ENCODE results near the gene ACTN1. TPM values are rescaled to one million over a fixed set of nuclear protein-coding genes. Genes with fewer than 3 reads are reported as not detected.

ACTN1 gene
- total RNA-seq, 4 donors from 2014 or later = 10.0 to 17.3 (median 14.1) TPM

GRCh38 chr14:68979722-68980451, 785 bp upstream of the ACTN1 start:
- ATAC-seq (peak; percentile 2 to 10), DNase-seq (peak in 1 of 2 donors; percentile 25)
- H3K9me3 ChIP-seq = no peaks in the 10 kb centered on the region
- H3K27me3 ChIP-seq = no peaks in the 10 kb centered on the region
- no peaks in the 10 kb centered on the region for H3K36me3 ChIP-seq
- intact Hi-C loops (cut with DNase I; ENCODE audit: low total_unique reads) = loop anchor here (2.0 kb wide), 4 partner anchors 43 to 111 kb away; no protein-coding TSS in a partner anchor
- TF ChIP-seq POLR2A (IDR thresholded peaks at IDR 0.05) (no peak), CTCF (IDR thresholded peaks at IDR 0.05 in 4 of 5, conservative IDR thresholded peaks at IDR 0.05 in 1 of 5) (no peak)
- in situ Hi-C loops (cut with MboI; ENCODE audit: low sequenced_read_pairs in 4 of 4) = no loop called here
- peak overlapping the region; percentile 79 to 89 (median 80) for H3K27ac ChIP-seq
- no peaks in the 10 kb centered on the region for H3K4me1 ChIP-seq
- H3K4me3 ChIP-seq = peak overlapping the region; percentile 75 to 99 (median 88)

GRCh38 chr14:68978172-68978911, 760 bp downstream of the ACTN1 start:
- ATAC-seq (peak; percentile 52 to 53), DNase-seq (peak; percentile 35 to 42)
- in situ Hi-C loops (cut with MboI; ENCODE audit: low sequenced_read_pairs in 4 of 4) (no loop called here), intact Hi-C loops (cut with DNase I; ENCODE audit: low total_unique reads) (loop anchor here (2.0 kb wide), 3 partner anchors 42 to 112 kb away; no protein-coding TSS in a partner anchor)
- H3K9me3 ChIP-seq = no peaks in the 10 kb centered on the region
- H3K4me1 ChIP-seq = no peaks in the 10 kb centered on the region
- peak overlapping the region; percentile 79 to 89 (median 80) for H3K27ac ChIP-seq
- H3K27me3 ChIP-seq = no peaks in the 10 kb centered on the region
- H3K36me3 ChIP-seq = no peaks in the 10 kb centered on the region
- H3K4me3 ChIP-seq = peak overlapping the region; percentile 75 to 99 (median 88)
- TF ChIP-seq CTCF (IDR thresholded peaks at IDR 0.05 in 4 of 5, conservative IDR thresholded peaks at IDR 0.05 in 1 of 5) (peak in 1 of 5 experiments; percentile 17), POLR2A (IDR thresholded peaks at IDR 0.05) (no peak)

- TF ChIP-seq CTCF (IDR thresholded peaks at IDR 0.05 in 4 of 5, conservative IDR thresholded peaks at IDR 0.05 in 1 of 5) = no peak
- TF ChIP-seq POLR2A (IDR thresholded peaks at IDR 0.05) = peak; percentile 21 to 26
- Histone ChIP-seq H3K4me1 (no peaks in the 10 kb centered on the region), H3K27me3 (no peaks in the 10 kb centered on the region), H3K4me3 (peak overlapping the region; percentile 75 to 99 (median 88)), H3K36me3 (no peaks in the 10 kb centered on the region), H3K9me3 (no peaks in the 10 kb centered on the region), H3K27ac (peak overlapping the region; percentile 79 to 89 (median 80))
- in situ Hi-C loops (cut with MboI; ENCODE audit: low sequenced_read_pairs in 4 of 4) = no loop called here
- DNase-seq (peak in 1 of 2 donors; percentile 27), ATAC-seq (no peak)
- intact Hi-C loops (cut with DNase I; ENCODE audit: low total_unique reads) = loop anchor here (2.0 kb wide), 3 partner anchors 41 to 113 kb away; no protein-coding TSS in a partner anchor
Observed at GRCh38 chr14:68977718-68978171, 1.4 kb downstream of the ACTN1 start.

- H3K4me1 ChIP-seq = no peaks in the 10 kb centered on the region
- H3K9me3 ChIP-seq = no peaks in the 10 kb centered on the region
- TF ChIP-seq CTCF (IDR thresholded peaks at IDR 0.05 in 4 of 5, conservative IDR thresholded peaks at IDR 0.05 in 1 of 5) (no peak), POLR2A (IDR thresholded peaks at IDR 0.05) (no peak)
- H3K36me3 ChIP-seq = no peaks in the 10 kb centered on the region
- in situ Hi-C loops (cut with MboI; ENCODE audit: low sequenced_read_pairs in 4 of 4) (no loop called here), intact Hi-C loops (cut with DNase I; ENCODE audit: low total_unique reads) (no loop called here)
- H3K27ac ChIP-seq = peak overlapping the region; percentile 79 to 89 (median 80)
- H3K4me3 ChIP-seq = peak overlapping the region; percentile 75 to 99 (median 88)
- H3K27me3 ChIP-seq = no peaks in the 10 kb centered on the region
- ATAC-seq = no peak
- DNase-seq = no peak
Observed at GRCh38 chr14:68977180-68977717, 1.9 kb downstream of the ACTN1 start.
